Measurements from ENCODE around the gene MGAT2. TPM values are rescaled to one million over a fixed set of nuclear protein-coding genes. Genes with fewer than 3 reads are reported as not detected.
"Not testable (repeated sequence)": the region's sequence is repeated elsewhere in the genome, so short reads cannot be mapped to it uniquely, and the experiment has no call there.

Gene MGAT2
- total RNA-seq, 1 donor from 2014 or later: 20.0 TPM

DNA sequence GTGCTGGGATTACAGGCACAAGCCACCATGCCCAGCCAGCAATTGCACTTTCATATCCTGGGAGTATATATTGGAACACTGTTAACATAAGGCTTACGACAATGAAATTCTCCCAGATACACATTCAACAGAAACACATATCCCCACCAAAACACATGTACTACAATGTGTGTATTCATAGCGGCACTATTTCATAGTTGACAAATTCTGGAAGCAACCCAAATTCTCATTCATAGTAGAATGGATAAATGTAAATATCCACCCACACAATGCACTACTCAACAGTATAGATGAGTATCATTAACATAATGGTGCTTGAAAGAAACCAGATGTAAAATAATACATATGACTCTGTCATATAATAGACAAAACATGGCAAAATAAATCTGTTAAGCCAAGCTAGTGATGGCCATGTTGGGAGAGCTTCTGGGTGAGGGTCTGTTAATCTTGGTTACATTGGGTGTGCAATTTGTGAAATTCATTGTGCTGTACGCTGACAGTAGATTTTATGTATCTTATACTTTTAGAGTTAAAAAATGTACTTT, 17.0 kb downstream of the MGAT2 start:
- no peak for DNase-seq (ENCODE audit: low spot score)
- intact Hi-C loops (cut with DNase I): loop anchor here (10.0 kb wide), 1 partner anchor 217 kb away; the partner anchor contains the start of gene NEMF

DNA sequence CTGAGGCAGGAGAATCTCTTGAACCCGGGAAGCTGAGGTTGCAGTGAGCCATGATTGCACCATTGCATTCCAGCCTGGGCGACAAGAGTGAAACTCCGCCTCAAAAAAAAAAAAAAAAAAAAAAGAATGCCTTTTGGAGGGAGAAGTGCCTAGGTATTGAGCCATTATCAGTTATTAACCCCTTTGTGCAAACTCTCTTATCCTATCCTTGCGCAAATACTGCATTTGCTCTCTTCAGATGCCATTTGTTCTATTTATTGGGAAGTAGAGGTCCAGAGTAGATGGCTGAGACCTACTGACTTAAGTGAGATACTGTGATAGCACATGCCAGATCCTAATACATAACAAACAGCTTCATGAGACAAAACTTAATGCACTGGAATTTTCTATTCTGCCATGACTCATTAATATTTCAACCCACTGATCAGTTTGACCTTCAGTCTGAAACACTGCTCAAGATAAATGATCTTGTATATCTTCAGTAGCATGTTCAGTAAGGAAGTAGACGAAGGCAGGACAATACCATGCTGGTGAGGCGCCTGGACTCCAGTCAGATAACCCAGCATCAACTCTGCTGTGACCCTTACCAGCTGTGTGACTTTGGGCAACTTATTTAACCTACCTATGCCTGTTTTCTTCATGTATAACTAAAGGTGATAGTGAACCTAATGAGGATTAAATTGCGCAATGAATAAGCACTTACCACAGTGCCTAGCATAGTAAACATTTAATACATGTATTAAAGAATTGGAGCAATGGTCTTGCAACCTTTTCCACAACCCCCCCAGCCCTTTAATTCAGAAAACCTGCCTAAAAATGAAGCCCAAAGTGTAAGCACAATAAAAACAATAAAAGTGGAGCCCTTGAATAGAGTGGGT, 20.2 kb downstream of the MGAT2 start:
- DNase-seq (ENCODE audit: low spot score): no peak
- intact Hi-C loops (cut with DNase I): no loop called here

DNA sequence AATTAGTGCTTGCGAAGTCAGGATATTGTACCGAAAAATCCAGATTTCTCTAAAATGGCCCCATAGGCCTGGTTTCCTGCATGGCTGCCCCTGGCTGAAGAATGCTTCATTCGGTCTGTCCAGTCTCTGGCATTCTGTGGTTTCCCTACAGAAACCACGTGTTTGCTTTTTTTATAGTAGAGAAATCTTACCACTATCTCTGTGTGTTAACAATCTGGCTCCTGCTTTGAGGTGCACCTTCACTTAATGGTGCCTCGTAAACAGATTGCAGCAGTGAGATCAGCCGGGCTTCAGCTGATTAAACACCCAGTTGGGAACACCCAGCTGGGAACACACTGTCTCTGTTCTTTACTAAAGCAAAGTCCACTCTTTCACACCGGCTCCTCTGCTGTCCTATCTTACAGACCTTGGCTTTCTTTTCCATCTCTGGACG, 21.1 kb downstream of the MGAT2 start:
- intact Hi-C loops (cut with DNase I): no loop called here
- DNase-seq (ENCODE audit: low spot score): no peak

GRCh38 chr14:49642163-49642562, 21.6 kb downstream of the MGAT2 start:
- intact Hi-C loops (cut with DNase I): no loop called here
- no peak for DNase-seq (ENCODE audit: low spot score)

DNA sequence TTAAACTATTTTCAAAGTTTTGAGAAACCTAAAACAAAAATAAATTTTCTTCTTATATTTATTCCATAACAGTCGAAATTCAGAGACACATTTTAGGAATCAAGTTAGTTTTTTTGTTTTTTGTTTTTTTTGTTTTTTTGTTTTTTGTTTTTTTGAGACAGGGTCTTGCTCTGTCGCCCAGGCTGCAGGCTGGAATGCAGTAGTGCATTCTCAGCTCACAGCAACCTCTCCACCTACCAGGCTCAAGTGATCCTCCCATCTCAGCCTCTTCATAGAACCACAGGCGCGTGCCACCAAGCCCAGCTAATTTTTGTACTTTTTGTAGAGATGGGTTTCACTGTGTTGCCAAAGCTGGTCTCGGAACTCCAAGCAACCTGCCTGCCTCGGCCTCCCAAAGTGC, 32.9 kb downstream of the MGAT2 start:
- DNase-seq (ENCODE audit: low spot score): no peak
- intact Hi-C loops (cut with DNase I): no loop called here

DNA sequence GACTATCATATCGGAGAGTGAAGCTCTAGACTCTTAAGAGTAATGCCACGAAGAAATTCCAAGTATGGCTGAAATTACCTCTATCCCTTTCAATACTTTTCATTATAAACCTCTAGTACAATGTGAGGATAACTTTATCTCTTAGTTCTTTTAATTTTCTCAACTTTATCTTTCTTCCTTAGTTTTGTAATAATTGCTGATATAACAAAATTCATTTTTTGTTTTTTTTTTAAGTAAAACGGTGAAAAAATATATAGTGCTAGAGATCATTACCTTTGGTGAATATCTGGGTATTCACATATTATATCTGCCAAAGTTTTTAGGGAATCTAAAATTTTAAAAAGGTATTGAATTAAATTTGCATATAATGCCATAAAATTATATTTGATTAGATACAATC, 33.9 kb downstream of the MGAT2 start:
- intact Hi-C loops (cut with DNase I): no loop called here
- no peak for DNase-seq (ENCODE audit: low spot score)

GRCh38 chr14:49657500-49657899, 36.9 kb downstream of the MGAT2 start:
- DNase-seq (ENCODE audit: low spot score); intact Hi-C loops (cut with DNase I): not testable (repeated sequence)

- no peak for DNase-seq (ENCODE audit: low spot score)
- intact Hi-C loops (cut with DNase I): no loop called here
These were observed 39.2 kb downstream of the MGAT2 start for GRCh38 chr14:49659526-49660455.

DNA sequence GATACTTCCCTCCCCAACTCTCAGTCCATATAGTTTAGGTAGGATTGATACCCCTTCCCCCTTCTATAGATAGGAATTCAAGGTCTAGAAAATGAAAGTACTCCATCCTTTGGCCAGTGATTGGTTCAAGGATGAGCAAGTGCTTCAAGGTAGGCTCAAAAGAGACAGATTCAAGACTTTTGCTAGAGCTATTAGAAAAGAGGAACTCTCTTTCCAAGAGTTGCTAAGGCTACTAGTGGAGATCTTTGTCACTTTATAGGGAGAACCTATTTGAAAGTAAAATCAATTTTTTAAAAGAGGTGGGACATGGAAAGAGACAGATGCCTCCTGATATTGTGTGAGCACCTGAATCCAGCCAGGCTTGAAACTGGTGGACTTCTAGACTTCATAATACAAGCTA, 49.9 kb downstream of the MGAT2 start:
- DNase-seq (ENCODE audit: low spot score): no peak
- intact Hi-C loops (cut with DNase I): no loop called here

Other genes with a start within 250 kb of the MGAT2 start
- 612 TPM for gene RPS29, start 34.4 kb upstream of the MGAT2 start, total RNA-seq
- 4.7 TPM for gene LRR1, start 21.9 kb upstream of the MGAT2 start, total RNA-seq
- 135 TPM for gene RPL36AL, start 173 bp upstream of the MGAT2 start, total RNA-seq
- 4.8 TPM for gene DNAAF2, start 14.4 kb downstream of the MGAT2 start, total RNA-seq
- gene POLE2, start 67.4 kb downstream of the MGAT2 start, total RNA-seq: 0.78 TPM
- 6.6 TPM for gene KLHDC1, start 72.3 kb downstream of the MGAT2 start, total RNA-seq
- 77.2 TPM for gene KLHDC2, start 147.4 kb downstream of the MGAT2 start, total RNA-seq
- gene NEMF, start 232.0 kb downstream of the MGAT2 start, total RNA-seq: 54.0 TPM

All from cardiac septum (tissue), 1 donor.